ENCODE results near the gene TMEM53. TPM values are rescaled to one million over a fixed set of nuclear protein-coding genes. Genes with fewer than 3 reads are reported as not detected.

The TMEM53 gene
- total RNA-seq, 1 experiment from 2014 or later: 6.2 TPM

DNA sequence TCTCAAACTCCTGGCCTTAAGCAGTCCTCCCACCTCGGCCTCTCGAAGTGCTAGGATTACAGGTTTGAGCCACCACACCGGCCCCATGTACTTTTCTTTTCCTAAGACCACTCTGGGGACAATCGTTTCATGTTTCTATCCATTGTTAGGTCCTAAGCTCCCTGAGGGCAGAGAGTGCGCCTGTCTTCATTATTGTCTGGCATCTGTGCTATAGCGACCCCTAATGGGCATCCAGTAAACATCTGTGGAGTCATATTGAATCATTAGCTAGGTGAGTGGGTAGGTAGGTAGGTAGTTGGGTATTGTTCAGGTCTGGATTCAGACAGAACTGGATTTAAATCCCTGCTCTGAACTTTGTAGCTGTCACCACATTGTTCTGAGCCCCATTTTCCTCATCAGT is 66.1 kb downstream of the TMEM53 start:
- H3K23ac ChIP-seq (ENCODE audit: insufficient read length, low read depth, low read length): no peak overlapping the region
- peaks cover 2% of the 10 kb centered on the region; the same call in 1 of the 2 replicates for H3K4me1 ChIP-seq (ENCODE audit: insufficient read depth, low read length)
- no peak overlapping the region for H3K4me3 Mint-ChIP-seq
- H3K27ac Mint-ChIP-seq: no peak overlapping the region
- no peaks in the 10 kb centered on the region for H3K9me3 ChIP-seq (ENCODE audit: control insufficient read depth, low read depth, low read length)
- no peaks in the 10 kb centered on the region for H4K20me1 ChIP-seq (ENCODE audit: control insufficient read depth, insufficient read depth, insufficient read length)
- H3K4me1 Mint-ChIP-seq: peaks cover 10 to 19% of the 10 kb centered on the region in 2 experiments; a peak in 3 of 4 replicates
- no peaks in the 10 kb centered on the region for H3K27me3 ChIP-seq (ENCODE audit: insufficient read depth, low read length)
- no peak overlapping the region for H3T11ph ChIP-seq (ENCODE audit: low read length)
- no peak overlapping the region for H2BK15ac ChIP-seq (ENCODE audit: low read depth, low read length)
- H3K79me2 ChIP-seq (ENCODE audit: insufficient read depth, low read length): no peaks in the 10 kb centered on the region
- H2BK5ac ChIP-seq (ENCODE audit: insufficient read length, low read length): no peak overlapping the region
- no peak overlapping the region for H4K5ac ChIP-seq (ENCODE audit: insufficient read length, low read depth, low read length)
- no peak overlapping the region for H2BK120ac ChIP-seq (ENCODE audit: low read depth, low read length, poor library complexity, severe bottlenecking)
- no peak overlapping the region for H3K4me2 ChIP-seq (ENCODE audit: insufficient read depth, insufficient read length, low read length)
- no peak overlapping the region for H3K4ac ChIP-seq (ENCODE audit: low read depth, low read length)
- H2AK5ac ChIP-seq (ENCODE audit: insufficient read length, low read length): no peak overlapping the region
- H3K36me3 Mint-ChIP-seq (ENCODE audit: insufficient read depth in 1 of 3, low read depth in 3 of 3): peaks cover 0 to 2% (median 0%) of the 10 kb centered on the region in 3 experiments; a peak in 2 of 7 replicates
- H3K18ac ChIP-seq (ENCODE audit: insufficient read length, low read depth, low read length): no peak overlapping the region
- H4K8ac ChIP-seq (replicated peaks; ENCODE audit: insufficient read length, low read depth, low read length): no peak overlapping the region
- no peak overlapping the region for H3K14ac ChIP-seq (ENCODE audit: insufficient read depth, low read length)
- WGBS (ENCODE audit: extremely low coverage, insufficient read length, low lambda C conversion rate): no CpG with 5 or more reads among the region's 6 CpGs
- H2BK12ac ChIP-seq (ENCODE audit: insufficient read length, low read depth, low read length): no peak overlapping the region
- H2BK20ac ChIP-seq (ENCODE audit: low read depth, low read length, poor library complexity, severe bottlenecking): no peak overlapping the region
- H3K9me3 Mint-ChIP-seq: peaks cover 0 to 3% of the 10 kb centered on the region in 2 experiments; a peak in 1 of 5 replicates
- H2AFZ ChIP-seq (ENCODE audit: low read length): no peak overlapping the region
- peak; percentile 63 for TF ChIP-seq CTCF (conservative IDR thresholded peaks at IDR 0.05)
- H3K27ac ChIP-seq (ENCODE audit: insufficient read length, low read depth, low read length): no peak overlapping the region
- H3K23me2 ChIP-seq (ENCODE audit: insufficient read length, low read depth, low read length, poor library complexity, severe bottlenecking): no peaks in the 10 kb centered on the region
- no peak overlapping the region for H3K56ac ChIP-seq (ENCODE audit: insufficient read length, low read depth, low read length)
- H3K27me3 Mint-ChIP-seq (ENCODE audit: low read depth): peaks cover 15% of the 10 kb centered on the region
- H3K79me1 ChIP-seq (ENCODE audit: insufficient read depth, low read depth, low read length, poor library complexity, severe bottlenecking): no peaks in the 10 kb centered on the region
- no peak for DNase-seq
- H3K9ac ChIP-seq (ENCODE audit: extremely low read depth, insufficient read length, low read length): no peak overlapping the region
- no peak overlapping the region for H4K91ac ChIP-seq (ENCODE audit: insufficient read length, low read depth, low read length)
